ENCODE data around the gene SNX9. TPM values are rescaled to one million over a fixed set of nuclear protein-coding genes. Genes with fewer than 3 reads are reported as not detected.

The SNX9 gene
- total RNA-seq, 1 donor from 2014 or later: 65.0 TPM

- peak overlapping the region; percentile 88 for H3K4me3 Mint-ChIP-seq (ENCODE audit: unreplicated experiment)
- H3K36me3 Mint-ChIP-seq (ENCODE audit: unreplicated experiment): peaks cover 3% of the 10 kb centered on the region
- peaks cover 37% of the 10 kb centered on the region for H3K4me1 Mint-ChIP-seq (ENCODE audit: unreplicated experiment)
- DNase-seq (ENCODE audit: extremely low spot score, unreplicated experiment): peak; percentile 85
- no peaks in the 10 kb centered on the region for H3K9me3 Mint-ChIP-seq (ENCODE audit: unreplicated experiment)
- TF ChIP-seq, protein P1, sequence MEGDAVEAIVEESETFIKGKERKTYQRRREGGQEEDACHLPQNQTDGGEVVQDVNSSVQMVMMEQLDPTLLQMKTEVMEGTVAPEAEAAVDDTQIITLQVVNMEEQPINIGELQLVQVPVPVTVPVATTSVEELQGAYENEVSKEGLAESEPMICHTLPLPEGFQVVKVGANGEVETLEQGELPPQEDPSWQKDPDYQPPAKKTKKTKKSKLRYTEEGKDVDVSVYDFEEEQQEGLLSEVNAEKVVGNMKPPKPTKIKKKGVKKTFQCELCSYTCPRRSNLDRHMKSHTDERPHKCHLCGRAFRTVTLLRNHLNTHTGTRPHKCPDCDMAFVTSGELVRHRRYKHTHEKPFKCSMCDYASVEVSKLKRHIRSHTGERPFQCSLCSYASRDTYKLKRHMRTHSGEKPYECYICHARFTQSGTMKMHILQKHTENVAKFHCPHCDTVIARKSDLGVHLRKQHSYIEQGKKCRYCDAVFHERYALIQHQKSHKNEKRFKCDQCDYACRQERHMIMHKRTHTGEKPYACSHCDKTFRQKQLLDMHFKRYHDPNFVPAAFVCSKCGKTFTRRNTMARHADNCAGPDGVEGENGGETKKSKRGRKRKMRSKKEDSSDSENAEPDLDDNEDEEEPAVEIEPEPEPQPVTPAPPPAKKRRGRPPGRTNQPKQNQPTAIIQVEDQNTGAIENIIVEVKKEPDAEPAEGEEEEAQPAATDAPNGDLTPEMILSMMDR (IDR thresholded peaks at IDR 0.05): no peak
- no peaks in the 10 kb centered on the region for H3K27me3 Mint-ChIP-seq (ENCODE audit: unreplicated experiment)
- peak overlapping the region; percentile 97 for H3K27ac Mint-ChIP-seq (ENCODE audit: unreplicated experiment)
Measured at GRCh38 chr6:157823528-157824370, 703 bp downstream of the SNX9 start.

- Mint-ChIP-seq H3K27ac (ENCODE audit: unreplicated experiment) (peak overlapping the region; percentile 97), H3K27me3 (ENCODE audit: unreplicated experiment) (no peaks in the 10 kb centered on the region), H3K4me3 (ENCODE audit: unreplicated experiment) (peak overlapping the region; percentile 88), H3K4me1 (ENCODE audit: unreplicated experiment) (peaks cover 50% of the 10 kb centered on the region), H3K9me3 (ENCODE audit: unreplicated experiment) (no peaks in the 10 kb centered on the region), H3K36me3 (ENCODE audit: unreplicated experiment) (peaks cover 5% of the 10 kb centered on the region)
- no peak for DNase-seq (ENCODE audit: extremely low spot score, unreplicated experiment)
- TF ChIP-seq, protein P1 (IDR thresholded peaks at IDR 0.05): no peak
Measured at GRCh38 chr6:157825243-157825904, 2.3 kb downstream of the SNX9 start.

GRCh38 chr6:157830354-157831017, 7.4 kb downstream of the SNX9 start:
- DNase-seq (ENCODE audit: extremely low spot score, unreplicated experiment): no peak
- Mint-ChIP-seq H3K4me1 (ENCODE audit: unreplicated experiment) (peaks cover 64% of the 10 kb centered on the region), H3K27me3 (ENCODE audit: unreplicated experiment) (no peaks in the 10 kb centered on the region), H3K27ac (ENCODE audit: unreplicated experiment) (peak overlapping the region; percentile 87), H3K9me3 (ENCODE audit: unreplicated experiment) (peaks cover 6% of the 10 kb centered on the region), H3K36me3 (ENCODE audit: unreplicated experiment) (peaks cover 10% of the 10 kb centered on the region), H3K4me3 (ENCODE audit: unreplicated experiment) (no peak overlapping the region)
- TF ChIP-seq, protein P1 (IDR thresholded peaks at IDR 0.05): no peak

GRCh38 chr6:157831018-157831369, 7.9 kb downstream of the SNX9 start:
- TF ChIP-seq, protein P1 (IDR thresholded peaks at IDR 0.05): no peak
- H3K36me3 Mint-ChIP-seq (ENCODE audit: unreplicated experiment): peaks cover 10% of the 10 kb centered on the region

More at GRCh38 chr6:157831018-157831369, 7.9 kb downstream of the SNX9 start:
- peaks cover 60% of the 10 kb centered on the region for H3K4me1 Mint-ChIP-seq (ENCODE audit: unreplicated experiment)
- no peak for DNase-seq (ENCODE audit: extremely low spot score, unreplicated experiment)
- peaks cover 6% of the 10 kb centered on the region for H3K9me3 Mint-ChIP-seq (ENCODE audit: unreplicated experiment)
- no peaks in the 10 kb centered on the region for H3K27me3 Mint-ChIP-seq (ENCODE audit: unreplicated experiment)
- no peak overlapping the region for H3K4me3 Mint-ChIP-seq (ENCODE audit: unreplicated experiment)
- H3K27ac Mint-ChIP-seq (ENCODE audit: unreplicated experiment): peak overlapping the region; percentile 87
